SK-N-SH (cell line): ENCODE data around the gene SHISA3. TPM values are rescaled to one million over a fixed set of nuclear protein-coding genes. Genes with fewer than 3 reads are reported as not detected.

ENCODE experiments used
- CTCF ChIA-PET: fragments of 300-600, 350-600 bp; formaldehyde crosslinking; extraction: SDS; loops from one replicate; lab custom pipeline; 2021; lab: Yijun Ruan, JAX
- POLR2A ChIA-PET: fragments of 350-600 bp; sonication (Branson Sonifier 250); formaldehyde crosslinking; extraction: SDS; loops from one replicate; lab custom pipeline; 2020; ENCODE audit warnings: antibody characterized with exemption, inconsistent platforms; lab: Yijun Ruan, JAX
- DNase-seq: peaks from one replicate; pipeline ENCODE4 v3.0.0; 2012
- H2AFZ ChIP-seq: fragments of 200-600 bp; sonication (generic); 2 replicates; pipeline ENCODE4 v1.8.1; 2016; ENCODE audit warnings: antibody characterized with exemption, mild to moderate bottlenecking, low read depth
- H3F3A ChIP-seq: fragments of 200-600 bp; sonication (generic); replicated peaks from 2 replicates; pipeline ENCODE3; 2016; ENCODE audit warnings: antibody characterized with exemption, mild to moderate bottlenecking; ENCODE audit not compliant: insufficient read depth
- H3K27ac ChIP-seq, 2 experiments: fragments of 200-500 bp in 1 of 2; fragments of 200-600 bp in 1 of 2; sonication (Bioruptor generic) in 1 of 2; sonication (generic), shearing (Covaris generic) in 1 of 2; 2 replicates each; pipeline versions ENCODE4 v1.5.1 to v1.6.1; 2014 to 2016; ENCODE audit warnings: low read depth in 2 of 2, inconsistent platforms in 1 of 2, low read length in 1 of 2, mild to moderate bottlenecking in 1 of 2, mixed read lengths in 1 of 2
- H3K27me3 ChIP-seq: fragments of 200-600 bp; sonication (generic), shearing (Covaris generic); 2 replicates; pipeline ENCODE4 v1.6.1; 2016; ENCODE audit warnings: mixed run types; ENCODE audit not compliant: insufficient read depth
- H3K36me3 ChIP-seq, 2 experiments: fragments of 200-500 bp in 1 of 2; fragments of 200-600 bp in 1 of 2; sonication (Bioruptor generic) in 1 of 2; sonication (generic) in 1 of 2; replicated peaks in 1 of 2; 2 replicates each; pipeline versions ENCODE3 to v1.5.1; 2014 to 2016; ENCODE audit warnings: low read length in 1 of 2, mild to moderate bottlenecking in 1 of 2; ENCODE audit not compliant: insufficient read depth in 2 of 2, control insufficient read depth in 1 of 2
- H3K4me1 ChIP-seq, 2 experiments: fragments of 200-500 bp in 1 of 2; fragments of 200-600 bp in 1 of 2; sonication (Bioruptor generic) in 1 of 2; sonication (generic), shearing (Covaris generic) in 1 of 2; 2 replicates each; pipeline versions ENCODE4 v1.5.1 to v1.6.1; 2014 to 2016; ENCODE audit warnings: low read depth in 1 of 2, low read length in 1 of 2, mixed run types in 1 of 2; ENCODE audit not compliant: insufficient read depth in 2 of 2, control insufficient read depth in 1 of 2
- H3K4me2 ChIP-seq: fragments of 200-600 bp; sonication (generic), shearing (Covaris generic); 2 replicates; pipeline ENCODE4 v1.6.1; 2017; ENCODE audit warnings: mixed run types
- H3K4me3 ChIP-seq, 2 experiments: fragments of 200-500 bp in 1 of 2; fragments of 200-600 bp in 1 of 2; sonication (Bioruptor generic) in 1 of 2; sonication (generic), shearing (Covaris generic) in 1 of 2; 2 replicates each; pipeline versions ENCODE4 v1.5.1 to v1.8.1; 2014 to 2016; ENCODE audit warnings: low read depth in 2 of 2, inconsistent platforms in 1 of 2, low read length in 1 of 2, mild to moderate bottlenecking in 1 of 2, mixed read lengths in 1 of 2, moderate library complexity in 1 of 2
- H3K79me2 ChIP-seq: fragments of 200-600 bp; sonication (generic); 2 replicates; pipeline ENCODE4 v1.8.1; 2017; ENCODE audit warnings: mild to moderate bottlenecking; ENCODE audit not compliant: insufficient read depth
- H3K9ac ChIP-seq: fragments of 200-600 bp; sonication (generic); 2 replicates; pipeline ENCODE4 v1.6.1; 2017; ENCODE audit warnings: mixed run types
- H3K9me2 ChIP-seq: fragments of 200-600 bp; sonication (generic); 2 replicates; pipeline ENCODE4 v1.6.1; 2017; ENCODE audit warnings: mixed run types
- H3K9me3 ChIP-seq: fragments of 200-600 bp; sonication (generic); 2 replicates; pipeline ENCODE4 v1.6.1; 2017; ENCODE audit warnings: mixed run types, mild to moderate bottlenecking, moderate library complexity
- H4K20me1 ChIP-seq: fragments of 200-600 bp; sonication (generic); 2 replicates; pipeline ENCODE4 v1.6.1; 2017; ENCODE audit warnings: mild to moderate bottlenecking, mixed run types; ENCODE audit not compliant: insufficient read depth
- CHD2 ChIP-seq: fragments of 150-350 bp; IDR thresholded peaks from 2 replicates; pipeline ENCODE4 v1.6.1; 2018; ENCODE audit warnings: low read length; ENCODE audit not compliant: partially characterized antibody
- EZH2phosphoT487 ChIP-seq: fragments of 200-600 bp; sonication (generic); IDR thresholded peaks from 2 replicates; pipeline ENCODE4 v1.6.1; 2017; ENCODE audit warnings: low read depth, mixed run types, mild to moderate bottlenecking, antibody characterized with exemption, moderate library complexity, borderline replicate concordance
- FOXJ3 ChIP-seq: sonication (generic); formaldehyde crosslinking; IDR thresholded peaks from 2 replicates; pipeline ENCODE4 v1.5.1; 2020; ENCODE audit warnings: mild to moderate bottlenecking, missing genetic modification reagents
- JUND ChIP-seq: IDR thresholded peaks from 2 replicates; pipeline ENCODE4 v1.4.0; 2012
- NFIC ChIP-seq: IDR thresholded peaks from 2 replicates; pipeline ENCODE4 v1.4.0; 2012; ENCODE audit warnings: borderline replicate concordance
- RCOR1 ChIP-seq: fragments of 150-350 bp; IDR thresholded peaks from 2 replicates; pipeline ENCODE4 v1.6.1; 2017; ENCODE audit warnings: antibody characterized with exemption, low read length
- RFX5 ChIP-seq: IDR thresholded peaks from 2 replicates; pipeline ENCODE4 v1.6.1; 2012; ENCODE audit warnings: mild to moderate bottlenecking, improper control_type of control experiment, low read length
- RXRA ChIP-seq: IDR thresholded peaks from 2 replicates; pipeline ENCODE4 v1.4.0; 2012; ENCODE audit warnings: low read depth, mild to moderate bottlenecking, borderline replicate concordance
- SIN3A ChIP-seq: IDR thresholded peaks from 2 replicates; pipeline ENCODE4 v1.6.1; 2012; ENCODE audit warnings: low read depth, mild to moderate bottlenecking, low read length, moderate library complexity, borderline replicate concordance
- TCF12 ChIP-seq: IDR thresholded peaks from 2 replicates; pipeline ENCODE4 v1.4.0; 2012
- WGBS: methylation state at CpG from one replicate; pipeline ENCODE4 v1.1.6; 2017; ENCODE audit warnings: low lambda C conversion rate; 5-methylcytosine and 5-hydroxymethylcytosine counted together
- polyA plus RNA-seq, 3 experiments: library from polyadenylated mRNA; depleted of rRNA; stranded (reverse); fragments of >200 nt; gene quantifications; 2 replicates each; pipeline ENCODE4 v1.2.3, GENCODE V29; 2012
- TF ChIP-seq, protein P1 (sequence below): IDR thresholded peaks from 2 replicates; pipeline ENCODE4 v1.6.1; 2012; ENCODE audit warnings: mild to moderate bottlenecking, low read depth, low read length, moderate library complexity

The SHISA3 gene
- polyA plus RNA-seq, 1 of the 3 experiments (the other 2 are of a cell fraction), result 1.1 TPM

DNA sequence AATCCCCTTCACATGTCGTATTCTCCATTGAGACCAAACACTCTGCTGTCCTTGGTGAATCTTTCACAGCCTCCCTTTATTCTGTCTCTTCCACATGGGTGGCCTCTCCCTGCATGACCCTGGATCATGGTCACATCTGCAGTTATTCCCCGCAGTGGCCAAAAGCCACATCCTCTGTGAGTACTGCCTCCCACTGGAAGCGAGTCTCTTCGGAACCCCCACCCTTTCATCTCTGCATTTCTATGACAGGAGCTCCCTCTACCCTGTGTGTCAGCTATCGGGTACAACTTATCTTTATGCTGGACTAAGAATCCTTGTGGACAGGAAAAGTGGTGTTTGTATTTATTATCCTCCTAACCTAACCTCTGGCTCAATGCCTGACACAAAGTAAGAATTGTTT, 48.6 kb upstream of the SHISA3 start:
- no peak overlapping the region for H3K9ac ChIP-seq
- no peak overlapping the region for H3K27ac ChIP-seq
- no peaks in the 10 kb centered on the region; a peak in 1 of 4 replicates for H3K4me1 ChIP-seq
- H3K27me3 ChIP-seq, result no peaks in the 10 kb centered on the region
- no peaks in the 10 kb centered on the region for H3F3A ChIP-seq
- no peaks in the 10 kb centered on the region for H3K79me2 ChIP-seq
- no peak for DNase-seq
- H3K4me3 ChIP-seq, result no peak overlapping the region
- CTCF ChIA-PET, result interaction anchor here (1.5 kb wide), 1 partner anchor 21 kb away, joined by 3 read pairs; no protein-coding TSS in a partner anchor
- no peaks in the 10 kb centered on the region for H3K36me3 ChIP-seq
- H3K9me2 ChIP-seq, result no peaks in the 10 kb centered on the region
- H4K20me1 ChIP-seq, result no peaks in the 10 kb centered on the region
- 83% methylated on average over 5 of the region's 5 CpGs for WGBS
- no peak overlapping the region for H3K4me2 ChIP-seq
- no peak overlapping the region for H2AFZ ChIP-seq
- H3K9me3 ChIP-seq, result no peaks in the 10 kb centered on the region
- POLR2A ChIA-PET, result no interaction called here
- TF ChIP-seq, protein P1, sequence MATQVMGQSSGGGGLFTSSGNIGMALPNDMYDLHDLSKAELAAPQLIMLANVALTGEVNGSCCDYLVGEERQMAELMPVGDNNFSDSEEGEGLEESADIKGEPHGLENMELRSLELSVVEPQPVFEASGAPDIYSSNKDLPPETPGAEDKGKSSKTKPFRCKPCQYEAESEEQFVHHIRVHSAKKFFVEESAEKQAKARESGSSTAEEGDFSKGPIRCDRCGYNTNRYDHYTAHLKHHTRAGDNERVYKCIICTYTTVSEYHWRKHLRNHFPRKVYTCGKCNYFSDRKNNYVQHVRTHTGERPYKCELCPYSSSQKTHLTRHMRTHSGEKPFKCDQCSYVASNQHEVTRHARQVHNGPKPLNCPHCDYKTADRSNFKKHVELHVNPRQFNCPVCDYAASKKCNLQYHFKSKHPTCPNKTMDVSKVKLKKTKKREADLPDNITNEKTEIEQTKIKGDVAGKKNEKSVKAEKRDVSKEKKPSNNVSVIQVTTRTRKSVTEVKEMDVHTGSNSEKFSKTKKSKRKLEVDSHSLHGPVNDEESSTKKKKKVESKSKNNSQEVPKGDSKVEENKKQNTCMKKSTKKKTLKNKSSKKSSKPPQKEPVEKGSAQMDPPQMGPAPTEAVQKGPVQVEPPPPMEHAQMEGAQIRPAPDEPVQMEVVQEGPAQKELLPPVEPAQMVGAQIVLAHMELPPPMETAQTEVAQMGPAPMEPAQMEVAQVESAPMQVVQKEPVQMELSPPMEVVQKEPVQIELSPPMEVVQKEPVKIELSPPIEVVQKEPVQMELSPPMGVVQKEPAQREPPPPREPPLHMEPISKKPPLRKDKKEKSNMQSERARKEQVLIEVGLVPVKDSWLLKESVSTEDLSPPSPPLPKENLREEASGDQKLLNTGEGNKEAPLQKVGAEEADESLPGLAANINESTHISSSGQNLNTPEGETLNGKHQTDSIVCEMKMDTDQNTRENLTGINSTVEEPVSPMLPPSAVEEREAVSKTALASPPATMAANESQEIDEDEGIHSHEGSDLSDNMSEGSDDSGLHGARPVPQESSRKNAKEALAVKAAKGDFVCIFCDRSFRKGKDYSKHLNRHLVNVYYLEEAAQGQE, result no peak
- TF ChIP-seq RCOR1 (no peak), TCF12 (no peak), CHD2 (no peak)

DNA sequence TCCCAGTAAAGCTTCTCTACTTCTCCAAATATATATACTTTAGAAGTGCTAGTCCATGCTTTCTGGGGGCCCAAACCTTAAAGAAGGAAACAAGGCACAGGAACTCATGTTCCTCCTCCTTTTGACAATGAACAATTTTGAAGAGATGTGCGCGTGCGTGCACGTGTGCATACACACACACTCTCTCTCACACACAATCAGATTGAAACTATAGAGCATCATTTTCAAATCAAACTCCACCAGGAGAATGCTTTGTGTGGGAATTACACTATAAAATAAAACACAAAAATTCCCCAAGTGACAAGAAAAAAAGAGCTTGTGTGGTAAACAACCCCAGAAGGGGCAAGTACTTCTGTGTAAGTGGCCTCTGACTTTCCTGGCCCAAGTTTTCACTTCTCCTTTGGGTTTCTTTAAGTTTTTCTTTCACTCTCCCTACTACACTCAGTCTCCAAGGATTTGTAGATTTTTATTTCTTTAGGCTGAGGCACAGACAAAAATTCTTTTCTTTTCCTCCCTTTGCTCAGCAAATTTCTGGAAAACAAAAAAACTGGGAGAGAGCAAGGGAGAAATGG, 46.6 kb upstream of the SHISA3 start:
- peaks cover 0 to 7% of the 10 kb centered on the region in 2 experiments; a peak in 2 of 4 replicates for H3K4me1 ChIP-seq

DNA sequence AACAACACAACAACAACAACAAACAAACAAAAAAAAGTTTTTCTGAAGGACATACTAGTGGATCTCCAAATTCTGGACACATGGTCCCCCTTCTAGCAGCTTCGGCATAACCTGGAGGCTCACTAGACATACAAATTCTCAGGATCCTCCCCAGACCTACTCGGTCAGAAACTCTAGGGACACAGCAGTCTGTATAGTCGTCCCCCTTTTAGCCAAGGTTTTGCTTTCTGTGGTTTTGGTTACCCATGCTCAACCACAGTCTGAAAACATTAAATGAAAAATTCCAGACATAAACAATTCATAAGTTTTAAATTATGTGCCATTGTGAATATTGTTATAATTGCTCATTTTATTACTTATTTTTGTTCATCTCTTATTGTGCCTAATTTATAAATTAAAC, 45.2 kb upstream of the SHISA3 start:
- Histone ChIP-seq H3K9ac (no peak overlapping the region), H3K4me3 (no peak overlapping the region), H2AFZ (no peak overlapping the region), H3K27me3 (no peaks in the 10 kb centered on the region), H3F3A (no peaks in the 10 kb centered on the region), H3K4me2 (no peak overlapping the region), H3K36me3 (no peaks in the 10 kb centered on the region), H3K27ac (no peak overlapping the region), H3K79me2 (no peaks in the 10 kb centered on the region), H3K9me2 (no peaks in the 10 kb centered on the region), H3K9me3 (no peaks in the 10 kb centered on the region), H3K4me1 (peaks cover 0 to 10% of the 10 kb centered on the region in 2 experiments; a peak in 2 of 4 replicates), H4K20me1 (no peaks in the 10 kb centered on the region)
- ChIA-PET POLR2A (no interaction called here), CTCF (no interaction called here)
- 19% methylated on average over 2 of the region's 3 CpGs for WGBS
- no peak for TF ChIP-seq NFIC
- no peak for TF ChIP-seq FOXJ3 (CRISPR knock-in tag)
- no peak for TF ChIP-seq EZH2phosphoT487
- TF ChIP-seq RFX5, result no peak
- TF ChIP-seq, protein P1, result no peak
- DNase-seq, result no peak

More for the DNA sequence above, 46.6 kb upstream of the SHISA3 start:
- Histone ChIP-seq H3K9ac (no peak overlapping the region), H4K20me1 (no peaks in the 10 kb centered on the region), H3K27me3 (no peaks in the 10 kb centered on the region), H2AFZ (no peak overlapping the region), H3K79me2 (no peaks in the 10 kb centered on the region), H3K36me3 (no peaks in the 10 kb centered on the region), H3K27ac (no peak overlapping the region), H3K4me3 (no peak overlapping the region), H3K9me2 (no peaks in the 10 kb centered on the region), H3K9me3 (no peaks in the 10 kb centered on the region), H3K4me2 (no peak overlapping the region), H3F3A (no peaks in the 10 kb centered on the region)
- no peak for DNase-seq
- TF ChIP-seq SIN3A, result no peak
- TF ChIP-seq RXRA, result no peak
- TF ChIP-seq JUND, result no peak
- TF ChIP-seq RFX5, result no peak
- ChIA-PET CTCF (interaction anchor here (0.7 to 1.0 kb wide), 2 partner anchors 21 to 169 kb away, joined by 3 to 4 read pairs; no protein-coding TSS in a partner anchor), POLR2A (no interaction called here)
- 88% methylated on average over 4 of the region's 4 CpGs for WGBS
